Measurements from ENCODE around the gene TGFBRAP1. TPM values are rescaled to one million over a fixed set of nuclear protein-coding genes. Genes with fewer than 3 reads are reported as not detected.

TGFBRAP1 gene
- total and polyA plus RNA-seq, 9 of the 15 experiments (the other 6 are each of a cell fraction or from before 2014, with no cell fraction given) = 3.7 to 18.0 (median 11.0) TPM

DNA sequence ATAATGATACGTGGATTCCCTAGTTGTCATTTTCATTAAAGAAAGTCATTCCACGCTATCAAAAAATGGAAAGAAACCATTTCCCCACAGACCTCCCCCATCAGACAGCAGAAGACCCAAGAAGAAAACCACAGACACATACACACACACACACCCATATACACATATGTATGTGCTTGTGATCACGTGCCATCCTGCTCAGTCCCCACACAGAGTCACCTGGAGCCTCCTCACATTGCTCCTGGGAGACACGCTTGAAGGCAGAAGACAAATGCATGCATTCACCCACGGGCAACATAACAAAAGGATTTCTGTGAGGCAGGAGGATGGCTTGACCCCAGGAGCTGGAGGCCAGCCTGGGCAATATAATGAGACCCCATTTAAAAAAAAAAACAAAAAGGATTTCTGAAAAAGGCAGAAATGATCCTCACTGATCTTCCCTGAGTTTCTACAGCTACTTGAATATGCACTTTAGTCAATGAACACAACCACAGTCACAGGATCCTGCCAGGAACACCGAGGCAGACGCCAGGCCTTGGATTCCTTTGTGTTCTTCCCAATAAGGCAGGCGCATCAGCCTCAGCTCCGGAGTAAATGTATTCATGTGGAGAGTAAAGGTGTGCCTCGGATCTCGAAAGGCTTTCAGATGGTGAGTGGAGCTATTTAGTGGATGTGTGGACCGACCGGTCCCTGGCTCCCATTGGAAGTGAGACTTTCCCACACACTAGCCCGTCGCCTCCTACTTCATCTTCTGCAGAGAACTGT is 21.0 kb downstream of the TGFBRAP1 start (continued):
- TF ChIP-seq ZSCAN32 (CRISPR knock-in tag; IDR thresholded peaks at IDR 0.05) = no peak

DNA sequence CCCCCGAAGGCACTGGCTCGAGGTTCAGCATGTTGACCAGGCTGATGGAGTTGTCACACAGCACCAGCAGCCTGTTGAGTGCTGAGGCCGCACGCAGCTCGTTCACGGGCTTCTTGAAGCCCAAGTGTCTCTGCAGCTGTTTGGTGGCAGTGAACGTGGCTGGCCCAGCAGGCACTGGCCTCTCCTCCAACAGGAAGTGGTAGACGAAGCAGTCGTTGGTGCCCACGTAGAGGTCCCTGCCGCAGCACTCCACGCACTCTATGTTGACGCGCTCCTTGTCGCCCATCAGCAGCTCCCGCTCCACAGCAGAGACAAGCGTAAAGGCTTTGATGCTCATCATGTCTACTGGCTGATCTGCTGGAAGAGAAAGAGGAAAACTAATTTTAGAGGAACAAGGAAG is 21.6 kb downstream of the TGFBRAP1 start:
- Histone ChIP-seq H3K79me2 (ENCODE audit: control insufficient read depth, insufficient read depth, low read length) (peaks cover 28% of the 10 kb centered on the region), H3K27ac (ENCODE audit: extremely low read depth, low read depth, low read length) (no peak overlapping the region), H3K9me1 (ENCODE audit: control insufficient read depth, insufficient read depth, low read length) (no peaks in the 10 kb centered on the region), H3K4me2 (ENCODE audit: insufficient read depth, low read length) (no peak overlapping the region), H3K4me3 (no peak overlapping the region), H4K20me1 (replicated peaks; ENCODE audit: control insufficient read depth, insufficient read depth, low read length) (peaks cover 3% of the 10 kb centered on the region; the same call in 1 of the 2 replicates), H3K4me1 (replicated peaks in 1 of 2; ENCODE audit: control insufficient read depth in 2 of 2, insufficient read depth in 2 of 2, low read length in 2 of 2) (peaks cover 0 to 5% of the 10 kb centered on the region in 2 experiments; a peak in 1 of 5 replicates), H3K9ac (ENCODE audit: insufficient read depth in 1 of 2, low read depth in 2 of 2, low read length in 2 of 2) (peak overlapping the region in 1 of 2 experiments; percentile 31; a peak in 1 of 4 replicates), H3K27me3 (ENCODE audit: control insufficient read depth in 2 of 2, insufficient read depth in 2 of 2, low read length in 2 of 2) (no peaks in the 10 kb centered on the region), H3K36me3 (ENCODE audit: control insufficient read depth, insufficient read depth, low read length) (peaks cover 35% of the 10 kb centered on the region; the same call in 2 of the 3 replicates), H3K9me3 (replicated peaks; ENCODE audit: control insufficient read depth, insufficient read depth, low read depth, low read length) (no peaks in the 10 kb centered on the region), H2AFZ (ENCODE audit: low read depth, low read length) (no peak overlapping the region)
- ChIA-PET POLR2A (interaction anchor here (0.6 kb wide), 1 partner anchor 12 kb away, joined by 3 read pairs; no protein-coding TSS in a partner anchor), CTCF (ENCODE audit: low intra/inter-chr PET ratio) (no interaction called here)
- DNase-seq (ENCODE audit: extremely low read depth in 1 of 4, low spot score in 3 of 4) = no peak
- no peak for FAIRE-seq
- no peak for ATAC-seq
- intact Hi-C loops (cut with micrococcal nuclease) = no loop called here
- WGBS (ENCODE audit: insufficient coverage, low coverage, missing lambda C conversion rate) = 92% methylated on average over 14 of the region's 17 CpGs
- BruUV-seq (replicated peaks) = no TSS peak
- in situ Hi-C loops (cut with MboI) = no loop called here
- TF ChIP-seq DNMT1 (IDR thresholded peaks at IDR 0.05) = no peak
- TF ChIP-seq, protein P1, sequence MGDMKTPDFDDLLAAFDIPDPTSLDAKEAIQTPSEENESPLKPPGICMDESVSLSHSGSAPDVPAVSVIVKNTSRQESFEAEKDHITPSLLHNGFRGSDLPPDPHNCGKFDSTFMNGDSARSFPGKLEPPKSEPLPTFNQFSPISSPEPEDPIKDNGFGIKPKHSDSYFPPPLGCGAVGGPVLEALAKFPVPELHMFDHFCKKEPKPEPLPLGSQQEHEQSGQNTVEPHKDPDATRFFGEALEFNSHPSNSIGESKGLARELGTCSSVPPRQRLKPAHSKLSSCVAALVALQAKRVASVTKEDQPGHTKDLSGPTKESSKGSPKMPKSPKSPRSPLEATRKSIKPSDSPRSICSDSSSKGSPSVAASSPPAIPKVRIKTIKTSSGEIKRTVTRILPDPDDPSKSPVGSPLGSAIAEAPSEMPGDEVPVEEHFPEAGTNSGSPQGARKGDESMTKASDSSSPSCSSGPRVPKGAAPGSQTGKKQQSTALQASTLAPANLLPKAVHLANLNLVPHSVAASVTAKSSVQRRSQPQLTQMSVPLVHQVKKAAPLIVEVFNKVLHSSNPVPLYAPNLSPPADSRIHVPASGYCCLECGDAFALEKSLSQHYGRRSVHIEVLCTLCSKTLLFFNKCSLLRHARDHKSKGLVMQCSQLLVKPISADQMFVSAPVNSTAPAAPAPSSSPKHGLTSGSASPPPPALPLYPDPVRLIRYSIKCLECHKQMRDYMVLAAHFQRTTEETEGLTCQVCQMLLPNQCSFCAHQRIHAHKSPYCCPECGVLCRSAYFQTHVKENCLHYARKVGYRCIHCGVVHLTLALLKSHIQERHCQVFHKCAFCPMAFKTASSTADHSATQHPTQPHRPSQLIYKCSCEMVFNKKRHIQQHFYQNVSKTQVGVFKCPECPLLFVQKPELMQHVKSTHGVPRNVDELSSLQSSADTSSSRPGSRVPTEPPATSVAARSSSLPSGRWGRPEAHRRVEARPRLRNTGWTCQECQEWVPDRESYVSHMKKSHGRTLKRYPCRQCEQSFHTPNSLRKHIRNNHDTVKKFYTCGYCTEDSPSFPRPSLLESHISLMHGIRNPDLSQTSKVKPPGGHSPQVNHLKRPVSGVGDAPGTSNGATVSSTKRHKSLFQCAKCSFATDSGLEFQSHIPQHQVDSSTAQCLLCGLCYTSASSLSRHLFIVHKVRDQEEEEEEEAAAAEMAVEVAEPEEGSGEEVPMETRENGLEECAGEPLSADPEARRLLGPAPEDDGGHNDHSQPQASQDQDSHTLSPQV (IDR thresholded peaks at IDR 0.05) = no peak
- TF ChIP-seq ILK (tag; IDR thresholded peaks at IDR 0.05; ENCODE audit: borderline replicate concordance, low read depth) = no peak
- no peak for TF ChIP-seq XRCC4 (IDR thresholded peaks at IDR 0.05; ENCODE audit: extremely low read depth, insufficient read depth, insufficient read length)
- no peak for TF ChIP-seq TEAD1 (CRISPR knock-in tag; IDR thresholded peaks at IDR 0.05)
- no peak for TF ChIP-seq NR2F6 (CRISPR knock-in tag; IDR thresholded peaks at IDR 0.05)
- TF ChIP-seq FOXP4 (CRISPR knock-in tag; IDR thresholded peaks at IDR 0.05; ENCODE audit: borderline replicate concordance) = no peak
- no peak for TF ChIP-seq DMBX1 (CRISPR knock-in tag; IDR thresholded peaks at IDR 0.05; ENCODE audit: borderline replicate concordance)
